ENCODE data around the gene STX8.
"Not testable (repeated sequence)": the region's sequence is repeated elsewhere in the genome, so short reads cannot be mapped to it uniquely, and the experiment has no call there.

The STX8 gene

GRCh38 chr17:9381068-9381467 is 194.6 kb downstream of the STX8 start:
- Histone ChIP-seq H3K9ac (ENCODE audit: low read depth, low read length) (no peak overlapping the region), H3K27ac (ENCODE audit: low read length) (no peak overlapping the region), H3K27me3 (ENCODE audit: insufficient read depth, low read length, poor library complexity) (no peaks in the 10 kb centered on the region), H3K4me2 (ENCODE audit: insufficient read depth, low read length) (no peak overlapping the region), H3K9me3 (ENCODE audit: insufficient read depth, low read length, severe bottlenecking) (no peaks in the 10 kb centered on the region), H3K4me3 (ENCODE audit: low read depth in 1 of 2, low read length in 2 of 2) (no peak overlapping the region), H3K79me2 (ENCODE audit: insufficient read depth, low read length) (no peaks in the 10 kb centered on the region), H4K20me1 (ENCODE audit: insufficient read depth, low read length) (no peaks in the 10 kb centered on the region), H2AFZ (ENCODE audit: low read depth, low read length) (no peak overlapping the region), H3K36me3 (ENCODE audit: insufficient read depth, low read length) (no peaks in the 10 kb centered on the region), H3K4me1 (ENCODE audit: insufficient read depth, low read length) (no peaks in the 10 kb centered on the region)
- DNase-seq (no peak), ATAC-seq (ENCODE audit: insufficient read depth, low read depth) (no peak)
- TF ChIP-seq EZH2 (IDR thresholded peaks at IDR 0.05; ENCODE audit: borderline replicate concordance, low read depth, low read length, severe bottlenecking), result no peak
- TF ChIP-seq, protein P1, sequence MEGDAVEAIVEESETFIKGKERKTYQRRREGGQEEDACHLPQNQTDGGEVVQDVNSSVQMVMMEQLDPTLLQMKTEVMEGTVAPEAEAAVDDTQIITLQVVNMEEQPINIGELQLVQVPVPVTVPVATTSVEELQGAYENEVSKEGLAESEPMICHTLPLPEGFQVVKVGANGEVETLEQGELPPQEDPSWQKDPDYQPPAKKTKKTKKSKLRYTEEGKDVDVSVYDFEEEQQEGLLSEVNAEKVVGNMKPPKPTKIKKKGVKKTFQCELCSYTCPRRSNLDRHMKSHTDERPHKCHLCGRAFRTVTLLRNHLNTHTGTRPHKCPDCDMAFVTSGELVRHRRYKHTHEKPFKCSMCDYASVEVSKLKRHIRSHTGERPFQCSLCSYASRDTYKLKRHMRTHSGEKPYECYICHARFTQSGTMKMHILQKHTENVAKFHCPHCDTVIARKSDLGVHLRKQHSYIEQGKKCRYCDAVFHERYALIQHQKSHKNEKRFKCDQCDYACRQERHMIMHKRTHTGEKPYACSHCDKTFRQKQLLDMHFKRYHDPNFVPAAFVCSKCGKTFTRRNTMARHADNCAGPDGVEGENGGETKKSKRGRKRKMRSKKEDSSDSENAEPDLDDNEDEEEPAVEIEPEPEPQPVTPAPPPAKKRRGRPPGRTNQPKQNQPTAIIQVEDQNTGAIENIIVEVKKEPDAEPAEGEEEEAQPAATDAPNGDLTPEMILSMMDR (IDR thresholded peaks at IDR 0.05; ENCODE audit: borderline replicate concordance, extremely low read depth, low read length, poor library complexity, severe bottlenecking), result no peak

DNA sequence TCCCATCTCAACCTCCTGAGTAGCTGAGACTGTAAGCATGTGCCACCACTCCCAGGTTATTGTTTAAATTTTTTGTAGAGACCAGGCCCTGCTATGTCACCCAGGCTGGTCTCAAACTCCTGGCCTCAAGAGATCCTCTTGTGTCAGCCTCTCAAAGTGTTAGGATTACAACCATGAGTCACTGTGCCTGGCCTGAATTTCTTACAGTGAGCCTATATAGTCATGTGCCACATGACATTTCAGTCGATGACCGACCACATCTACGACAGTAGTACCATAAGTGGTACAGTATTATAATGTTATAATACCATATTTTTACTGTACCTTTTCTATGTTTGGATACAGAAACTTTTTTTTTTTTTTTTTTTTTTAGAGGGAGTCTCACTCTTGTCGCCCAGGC is 195.3 kb downstream of the STX8 start:
- no peaks in the 10 kb centered on the region for H3K79me2 ChIP-seq (ENCODE audit: insufficient read depth, low read length)
- no peaks in the 10 kb centered on the region for H3K27me3 ChIP-seq (ENCODE audit: insufficient read depth, low read length, poor library complexity)
- TF ChIP-seq, protein P1 (IDR thresholded peaks at IDR 0.05; ENCODE audit: borderline replicate concordance, extremely low read depth, low read length, poor library complexity, severe bottlenecking), result no peak
- no peak for TF ChIP-seq EZH2 (IDR thresholded peaks at IDR 0.05; ENCODE audit: borderline replicate concordance, low read depth, low read length, severe bottlenecking)
- H3K9ac ChIP-seq (ENCODE audit: low read depth, low read length), result no peak overlapping the region
- H3K4me2 ChIP-seq (ENCODE audit: insufficient read depth, low read length), result no peak overlapping the region
- no peak overlapping the region for H3K4me3 ChIP-seq (ENCODE audit: low read depth in 1 of 2, low read length in 2 of 2)
- no peaks in the 10 kb centered on the region for H4K20me1 ChIP-seq (ENCODE audit: insufficient read depth, low read length)
- H3K4me1 ChIP-seq (ENCODE audit: insufficient read depth, low read length), result no peaks in the 10 kb centered on the region
- no peak overlapping the region for H3K27ac ChIP-seq (ENCODE audit: low read length)
- no peaks in the 10 kb centered on the region for H3K36me3 ChIP-seq (ENCODE audit: insufficient read depth, low read length)
- H2AFZ ChIP-seq (ENCODE audit: low read depth, low read length), result no peak overlapping the region
- no peak for ATAC-seq (ENCODE audit: insufficient read depth, low read depth)
- DNase-seq, result no peak
- H3K9me3 ChIP-seq (ENCODE audit: insufficient read depth, low read length, severe bottlenecking), result no peaks in the 10 kb centered on the region

DNA sequence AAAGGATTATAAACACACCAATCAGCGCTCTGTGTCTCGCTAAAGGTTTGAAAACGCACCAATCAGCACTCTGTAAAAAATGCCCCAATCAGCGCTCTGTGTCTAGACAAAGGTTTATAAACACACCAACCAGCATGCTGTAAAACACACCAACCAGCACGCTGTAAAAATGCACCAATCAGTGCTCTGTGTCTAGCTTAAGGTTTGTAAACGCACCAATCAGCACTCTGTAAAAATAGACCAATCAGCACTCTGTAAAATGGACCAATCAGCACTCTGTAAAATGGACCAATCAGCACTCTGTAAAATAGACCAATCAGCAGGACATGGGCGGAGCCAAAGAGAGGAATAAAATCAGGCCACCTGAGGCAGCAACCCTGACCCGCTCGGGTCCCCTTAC is 199.4 kb downstream of the STX8 start:
- H3K4me2 ChIP-seq (ENCODE audit: insufficient read depth, low read length); H3K9ac ChIP-seq (ENCODE audit: low read depth, low read length); ATAC-seq (ENCODE audit: insufficient read depth, low read depth); H3K27ac ChIP-seq (ENCODE audit: low read length); H3K9me3 ChIP-seq (ENCODE audit: insufficient read depth, low read length, severe bottlenecking); H3K4me3 ChIP-seq (ENCODE audit: low read depth in 1 of 2, low read length in 2 of 2); H3K27me3 ChIP-seq (ENCODE audit: insufficient read depth, low read length, poor library complexity); H4K20me1 ChIP-seq (ENCODE audit: insufficient read depth, low read length); H3K4me1 ChIP-seq (ENCODE audit: insufficient read depth, low read length); H3K79me2 ChIP-seq (ENCODE audit: insufficient read depth, low read length); DNase-seq; H3K36me3 ChIP-seq (ENCODE audit: insufficient read depth, low read length); H2AFZ ChIP-seq (ENCODE audit: low read depth, low read length): not testable (repeated sequence)

DNA sequence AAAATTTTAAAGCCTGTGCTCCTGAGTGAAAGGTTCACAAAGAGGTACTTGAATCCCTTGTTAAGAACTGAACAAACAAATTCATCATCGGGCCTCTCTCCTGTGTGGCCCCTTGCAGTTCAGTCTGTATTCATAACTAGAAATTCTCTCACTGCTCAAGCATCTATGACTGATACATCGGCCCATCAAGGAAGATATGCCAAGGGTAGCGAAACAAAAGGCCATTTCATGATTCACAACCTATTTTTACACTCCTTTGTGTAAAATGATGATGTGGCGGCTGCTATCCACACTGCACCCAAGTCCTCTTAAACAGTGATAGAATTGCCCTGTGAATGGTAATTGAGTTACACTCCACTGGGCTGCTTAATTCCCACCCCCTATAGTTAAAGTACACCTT is 204.6 kb downstream of the STX8 start:
- Histone ChIP-seq H3K9me3 (ENCODE audit: insufficient read depth, low read length, severe bottlenecking) (no peaks in the 10 kb centered on the region), H2AFZ (ENCODE audit: low read depth, low read length) (no peak overlapping the region), H3K27ac (ENCODE audit: low read length) (no peak overlapping the region), H3K79me2 (ENCODE audit: insufficient read depth, low read length) (no peaks in the 10 kb centered on the region), H3K36me3 (ENCODE audit: insufficient read depth, low read length) (no peaks in the 10 kb centered on the region), H4K20me1 (ENCODE audit: insufficient read depth, low read length) (no peaks in the 10 kb centered on the region), H3K27me3 (ENCODE audit: insufficient read depth, low read length, poor library complexity) (no peaks in the 10 kb centered on the region), H3K4me1 (ENCODE audit: insufficient read depth, low read length) (no peaks in the 10 kb centered on the region), H3K4me3 (ENCODE audit: low read depth in 1 of 2, low read length in 2 of 2) (no peak overlapping the region), H3K4me2 (ENCODE audit: insufficient read depth, low read length) (no peak overlapping the region), H3K9ac (ENCODE audit: low read depth, low read length) (no peak overlapping the region)
- TF ChIP-seq EZH2 (IDR thresholded peaks at IDR 0.05; ENCODE audit: borderline replicate concordance, low read depth, low read length, severe bottlenecking), result no peak
- no peak for DNase-seq
- no peak for ATAC-seq (ENCODE audit: insufficient read depth, low read depth)

Measured in DND-41 (cell line).